AG04450 (cell line): Measurements from ENCODE around the gene AGAP6. TPM values are rescaled to one million over a fixed set of nuclear protein-coding genes. Genes with fewer than 3 reads are reported as not detected.
"Not testable (repeated sequence)": the region's sequence is repeated elsewhere in the genome, so short reads cannot be mapped to it uniquely, and the experiment has no call there.

Experiments
- CTCF ChIA-PET: fragments of 300-600, 350-600 bp; formaldehyde crosslinking; extraction: SDS; loops from one replicate; lab custom pipeline; 2022; ENCODE audit warnings: antibody characterized with exemption, inconsistent platforms; lab: Charles Lee
- POLR2A ChIA-PET: fragments of 350-600 bp; formaldehyde crosslinking; extraction: SDS; loops from one replicate; lab custom pipeline; 2021; ENCODE audit warnings: antibody characterized with exemption, inconsistent platforms; lab: Yijun Ruan, JAX
- DNase-seq: peaks from one replicate; pipeline ENCODE4 v3.0.0-alpha.2; 2011; ENCODE audit warnings: low read depth, low spot score
- H3K27ac ChIP-seq: one replicate; pipeline ENCODE4 v1.5.1; 2012; ENCODE audit warnings: low read depth, low read length, control low read depth
- H3K27me3 ChIP-seq: one replicate; pipeline ENCODE4 v1.6.0; 2012; ENCODE audit warnings: low read length; ENCODE audit not compliant: control insufficient read depth, insufficient read depth
- H3K4me3 ChIP-seq: 2 replicates; pipeline ENCODE4 v1.5.1; 2011; ENCODE audit warnings: mild to moderate bottlenecking, low read depth, low read length, control low read depth
- H3K9me3 ChIP-seq: 2 replicates; pipeline ENCODE4 v1.5.1; 2012; ENCODE audit warnings: low read length; ENCODE audit not compliant: control insufficient read depth, insufficient read depth
- CTCF ChIP-seq: IDR thresholded peaks from 2 replicates; pipeline ENCODE4 v1.5.1; 2011; ENCODE audit warnings: low read depth, low read length, control low read depth, inconsistent platforms
- polyA plus RNA-seq: library from polyadenylated mRNA; depleted of rRNA; stranded (reverse); fragments of >200 nt; gene quantifications from 2 replicates; pipeline ENCODE4 v1.2.3, GENCODE V29; 2011

The AGAP6 gene
- polyA plus RNA-seq, 1 experiment = 7.9 TPM

GRCh38 chr10:49987207-49987606 lies 999 bp upstream of the AGAP6 start:
- H3K27me3 ChIP-seq, H3K4me3 ChIP-seq, H3K27ac ChIP-seq, DNase-seq, H3K9me3 ChIP-seq, POLR2A ChIA-PET, CTCF ChIA-PET: not testable (repeated sequence)

GRCh38 chr10:49995321-49995720 lies 7.1 kb downstream of the AGAP6 start:
- H3K27me3 ChIP-seq, H3K4me3 ChIP-seq, DNase-seq, H3K9me3 ChIP-seq, H3K27ac ChIP-seq, POLR2A ChIA-PET, CTCF ChIA-PET: not testable (repeated sequence)

- H3K9me3 ChIP-seq, H3K27ac ChIP-seq, CTCF ChIA-PET, H3K4me3 ChIP-seq, POLR2A ChIA-PET, H3K27me3 ChIP-seq, DNase-seq: not testable (repeated sequence)
Observed at GRCh38 chr10:50014024-50014423, 25.8 kb downstream of the AGAP6 start.

- POLR2A ChIA-PET, CTCF ChIA-PET, H3K27me3 ChIP-seq, DNase-seq, H3K4me3 ChIP-seq, H3K27ac ChIP-seq, H3K9me3 ChIP-seq: not testable (repeated sequence)
Observed at GRCh38 chr10:50015596-50016220, 27.5 kb downstream of the AGAP6 start.

GRCh38 chr10:50016926-50017325 lies 28.7 kb downstream of the AGAP6 start:
- CTCF ChIA-PET, H3K4me3 ChIP-seq, POLR2A ChIA-PET, H3K27me3 ChIP-seq, H3K27ac ChIP-seq, DNase-seq, H3K9me3 ChIP-seq: not testable (repeated sequence)

- CTCF ChIA-PET, H3K27ac ChIP-seq, H3K4me3 ChIP-seq, H3K27me3 ChIP-seq, DNase-seq, POLR2A ChIA-PET, H3K9me3 ChIP-seq: not testable (repeated sequence)
Observed at GRCh38 chr10:50017646-50018045, 29.4 kb downstream of the AGAP6 start.

- H3K4me3 ChIP-seq, DNase-seq, CTCF ChIA-PET, H3K27ac ChIP-seq, H3K9me3 ChIP-seq, H3K27me3 ChIP-seq, POLR2A ChIA-PET: not testable (repeated sequence)
Observed at GRCh38 chr10:50019279-50019678, 31.1 kb downstream of the AGAP6 start.

- H3K27me3 ChIP-seq, POLR2A ChIA-PET, CTCF ChIA-PET, H3K27ac ChIP-seq, DNase-seq, H3K9me3 ChIP-seq, H3K4me3 ChIP-seq: not testable (repeated sequence)
Observed at GRCh38 chr10:50020451-50021024, 32.3 kb downstream of the AGAP6 start.

- TF ChIP-seq CTCF = no peak
- H3K27ac ChIP-seq = no peak overlapping the region
- no peaks in the 10 kb centered on the region for H3K9me3 ChIP-seq
- no peak overlapping the region for H3K4me3 ChIP-seq
- no peak for DNase-seq
- ChIA-PET POLR2A (no interaction called here), CTCF (no interaction called here)
- peaks cover 6% of the 10 kb centered on the region for H3K27me3 ChIP-seq
Observed at GRCh38 chr10:50021646-50022045, 33.4 kb downstream of the AGAP6 start.

- DNase-seq, H3K9me3 ChIP-seq, POLR2A ChIA-PET, H3K4me3 ChIP-seq, H3K27ac ChIP-seq, CTCF ChIA-PET: not testable (repeated sequence)
- H3K27me3 ChIP-seq = peaks cover 16% of the 10 kb centered on the region
Observed at GRCh38 chr10:50024716-50025383, 36.6 kb downstream of the AGAP6 start.
